ENCODE results near the gene KRT13.

DNA sequence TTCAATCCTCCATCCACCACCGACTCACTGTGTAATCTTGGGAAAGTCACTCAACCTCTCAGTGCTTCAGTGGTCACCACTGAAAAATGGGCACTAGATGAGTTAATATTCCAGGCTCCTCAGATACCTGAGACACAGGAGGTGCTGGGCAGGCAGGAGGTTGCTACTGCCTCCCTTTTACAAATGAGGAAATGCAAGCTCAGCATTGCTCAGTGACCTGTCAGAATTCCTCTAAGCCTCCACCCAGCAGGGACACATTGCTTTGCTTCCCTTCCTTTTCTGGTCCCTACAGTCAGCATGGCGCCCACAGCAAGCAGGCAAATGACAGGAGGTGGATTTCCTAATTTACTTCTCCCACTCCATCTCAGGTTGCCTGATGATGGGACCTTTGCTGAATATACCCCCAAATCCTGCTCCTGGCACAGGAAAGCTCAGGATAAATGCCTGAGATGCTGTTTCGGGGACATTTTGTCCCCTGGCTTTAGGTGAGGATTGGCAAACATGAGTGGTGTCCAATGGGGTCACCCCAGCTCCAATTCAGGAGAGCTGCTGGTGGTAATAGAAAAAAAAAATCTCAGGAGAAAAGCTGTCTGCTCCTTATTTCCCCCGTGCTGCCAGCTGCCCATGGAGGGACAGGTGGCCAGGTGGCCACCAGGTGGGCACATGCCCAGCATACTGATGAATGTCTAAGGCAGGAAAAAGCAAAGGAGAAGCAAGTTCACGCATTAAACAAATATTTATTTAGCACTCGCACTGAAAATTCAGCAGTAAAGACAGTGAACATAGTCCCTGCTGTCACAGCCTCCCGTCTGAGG lies 5.0 kb upstream of the KRT13 start:
- TF ChIP-seq, protein P1, sequence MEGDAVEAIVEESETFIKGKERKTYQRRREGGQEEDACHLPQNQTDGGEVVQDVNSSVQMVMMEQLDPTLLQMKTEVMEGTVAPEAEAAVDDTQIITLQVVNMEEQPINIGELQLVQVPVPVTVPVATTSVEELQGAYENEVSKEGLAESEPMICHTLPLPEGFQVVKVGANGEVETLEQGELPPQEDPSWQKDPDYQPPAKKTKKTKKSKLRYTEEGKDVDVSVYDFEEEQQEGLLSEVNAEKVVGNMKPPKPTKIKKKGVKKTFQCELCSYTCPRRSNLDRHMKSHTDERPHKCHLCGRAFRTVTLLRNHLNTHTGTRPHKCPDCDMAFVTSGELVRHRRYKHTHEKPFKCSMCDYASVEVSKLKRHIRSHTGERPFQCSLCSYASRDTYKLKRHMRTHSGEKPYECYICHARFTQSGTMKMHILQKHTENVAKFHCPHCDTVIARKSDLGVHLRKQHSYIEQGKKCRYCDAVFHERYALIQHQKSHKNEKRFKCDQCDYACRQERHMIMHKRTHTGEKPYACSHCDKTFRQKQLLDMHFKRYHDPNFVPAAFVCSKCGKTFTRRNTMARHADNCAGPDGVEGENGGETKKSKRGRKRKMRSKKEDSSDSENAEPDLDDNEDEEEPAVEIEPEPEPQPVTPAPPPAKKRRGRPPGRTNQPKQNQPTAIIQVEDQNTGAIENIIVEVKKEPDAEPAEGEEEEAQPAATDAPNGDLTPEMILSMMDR (conservative IDR thresholded peaks at IDR 0.05; ENCODE audit: low read depth, low read length): no peak
- no peak for TF ChIP-seq EZH2 (IDR thresholded peaks at IDR 0.05; ENCODE audit: low read length, unreplicated experiment)

Data from PC-3 (cell line).